GM13977 (cell line): ENCODE measurements around the gene AHI1.

Experiments
- DNase-seq: peaks from one replicate; pipeline ENCODE4 v3.0.0; 2012; ENCODE audit warnings: low spot score
- CTCF ChIP-seq: IDR thresholded peaks from 2 replicates; pipeline ENCODE4 v1.5.1; 2012; ENCODE audit warnings: mild to moderate bottlenecking, control low read depth; ENCODE audit not compliant: insufficient read depth; ENCODE audit errors: extremely low read depth, missing control alignments
- in situ Hi-C: fragments of 300-500 bp; cut with MboI; formaldehyde crosslinking; loops from one replicate; pipeline ENCODE4 v1.12.0; 2022; ENCODE audit warnings: low sequenced_read_pairs, low pct_unique_long_range_greater_than_20kb, mixed read lengths, inconsistent platforms; ENCODE audit not compliant: unreplicated experiment

The AHI1 gene

GRCh38 chr6:135270676-135271536 lies 226.6 kb downstream of the AHI1 start:
- in situ Hi-C loops, result no loop called here

GRCh38 chr6:135269481-135269891 lies 228.1 kb downstream of the AHI1 start:
- DNase-seq, result no peak
- in situ Hi-C loops, result no loop called here
- TF ChIP-seq CTCF, result no peak

More at GRCh38 chr6:135270676-135271536, 226.6 kb downstream of the AHI1 start:
- DNase-seq, result no peak
- TF ChIP-seq CTCF, result no peak

GRCh38 chr6:135268740-135269139 lies 228.8 kb downstream of the AHI1 start:
- in situ Hi-C loops, result no loop called here
- no peak for TF ChIP-seq CTCF
- DNase-seq, result no peak

GRCh38 chr6:135268263-135268662 lies 229.3 kb downstream of the AHI1 start:
- TF ChIP-seq CTCF, result no peak
- in situ Hi-C loops, result no loop called here
- no peak for DNase-seq

- TF ChIP-seq CTCF, result no peak
- in situ Hi-C loops, result no loop called here
- DNase-seq, result no peak
These were observed 230.5 kb downstream of the AHI1 start for GRCh38 chr6:135267085-135267484.

GRCh38 chr6:135266675-135267074 lies 230.9 kb downstream of the AHI1 start:
- TF ChIP-seq CTCF, result no peak
- DNase-seq, result no peak
- in situ Hi-C loops, result no loop called here
